Activated effector memory CD4-positive, alpha-beta T cell treated with anti-CD3 and anti-CD28 coated beads, Interleukin-2, amount 50 U/mL, for 16 hours (primary cell): ENCODE measurements around the gene ADAMTSL4.

Source experiments
- DNase-seq: peaks from one replicate; pipeline ENCODE4 v3.0.0-alpha.2; 2020

Gene ADAMTSL4

GRCh38 chr1:150555971-150556865, 7.0 kb downstream of the ADAMTSL4 start:
- no peak for DNase-seq

- no peak for DNase-seq
Observed at GRCh38 chr1:150557065-150557600, 7.9 kb downstream of the ADAMTSL4 start.

GRCh38 chr1:150557813-150558212, 8.6 kb downstream of the ADAMTSL4 start:
- DNase-seq = no peak

- no peak for DNase-seq
Observed at GRCh38 chr1:150558303-150558704, 9.1 kb downstream of the ADAMTSL4 start.

- DNase-seq = no peak
Observed at GRCh38 chr1:150558761-150559655, 9.8 kb downstream of the ADAMTSL4 start.

GRCh38 chr1:150559656-150560010, 10.4 kb downstream of the ADAMTSL4 start:
- no peak for DNase-seq

- DNase-seq = peak; percentile 88
Observed at GRCh38 chr1:150560011-150560438, 10.8 kb downstream of the ADAMTSL4 start.

- DNase-seq = peak; percentile 93
Observed at GRCh38 chr1:150560576-150561253, 11.5 kb downstream of the ADAMTSL4 start.

- peak; percentile 86 for DNase-seq
Observed at GRCh38 chr1:150561254-150561973, 12.2 kb downstream of the ADAMTSL4 start.

- peak; percentile 95 for DNase-seq
Observed at GRCh38 chr1:150561974-150562445, 12.8 kb downstream of the ADAMTSL4 start.

GRCh38 chr1:150562446-150563339, 13.5 kb downstream of the ADAMTSL4 start:
- peak; percentile 88 for DNase-seq

GRCh38 chr1:150563340-150564038, 14.3 kb downstream of the ADAMTSL4 start:
- peak; percentile 80 for DNase-seq

- DNase-seq = no peak
Observed at GRCh38 chr1:150564051-150564991, 15.1 kb downstream of the ADAMTSL4 start.

GRCh38 chr1:150565240-150565991, 16.2 kb downstream of the ADAMTSL4 start:
- peak; percentile 44 for DNase-seq

- DNase-seq = peak; percentile 58
Observed at GRCh38 chr1:150566589-150567340, 17.6 kb downstream of the ADAMTSL4 start.

GRCh38 chr1:150567341-150567716, 18.1 kb downstream of the ADAMTSL4 start:
- peak; percentile 83 for DNase-seq
